Upper lobe of left lung (tissue), 6 donors: ENCODE measurements around the gene LYZL2. TPM values are rescaled to one million over a fixed set of nuclear protein-coding genes. Genes with fewer than 3 reads are reported as not detected.
A peak's percentile ranks its signal among the peaks of the same experiment; 100 is the strongest.
"Not testable (repeated sequence)": the region's sequence is repeated elsewhere in the genome, so short reads cannot be mapped to it uniquely, and the experiment has no call there.

ENCODE experiments used
- ATAC-seq, 2 donors: fragments of 200-7000 bp; cut with Tn5 transposase; one replicate each; pipeline ENCODE4 v1.9.1; 2022; ENCODE audit warnings: mild to moderate bottlenecking in 2 of 2, moderate library complexity in 2 of 2; ENCODE audit not compliant: low FRiP score in 2 of 2
- DNase-seq, 2 donors: peaks; one replicate each; pipeline ENCODE4 v3.0.0-alpha.2; 2019 to 2020
- H3K27ac ChIP-seq, 4 donors: fragments of 200-600 bp; sonication (generic); one replicate each; pipeline ENCODE4 v1.5.1; 2016 to 2019
- H3K27me3 ChIP-seq, 4 donors: fragments of 200-600 bp; sonication (generic); one replicate each; pipeline ENCODE4 v1.5.1; 2017 to 2019
- H3K36me3 ChIP-seq, 4 donors: fragments of 200-600 bp; sonication (generic); one replicate each; pipeline ENCODE4 v1.5.1; 2016 to 2019
- H3K4me1 ChIP-seq, 4 donors: fragments of 200-600 bp; sonication (generic); one replicate each; pipeline ENCODE4 v1.5.1; 2018 to 2019
- H3K4me3 ChIP-seq, 4 donors: fragments of 200-600 bp; sonication (generic); one replicate each; pipeline ENCODE4 v1.5.1; 2017 to 2019; ENCODE audit warnings: mild to moderate bottlenecking in 2 of 4, moderate library complexity in 1 of 4
- H3K9me3 ChIP-seq, 4 donors: fragments of 200-600 bp; sonication (generic); one replicate each; pipeline ENCODE4 v1.5.1; 2018 to 2019
- EP300 ChIP-seq, 4 donors: sonication (generic); formaldehyde crosslinking; IDR thresholded peaks; one replicate each; pipeline ENCODE4 v1.5.1; 2017; ENCODE audit warnings: antibody characterized with exemption in 4 of 4, control low read depth in 2 of 4
- POLR2A ChIP-seq, 4 donors: fragments of 450-650 bp; IDR thresholded peaks; one replicate each; pipeline ENCODE4 v1.5.1; 2016 to 2017; ENCODE audit warnings: antibody characterized with exemption in 4 of 4, mild to moderate bottlenecking in 2 of 4
- POLR2AphosphoS5 ChIP-seq, 2 donors: sonication (generic); formaldehyde crosslinking; IDR thresholded peaks; one replicate each; pipeline ENCODE4 v1.5.1; 2017; ENCODE audit warnings: antibody characterized with exemption in 2 of 2
- WGBS, 2 donors: methylation state at CpG; one replicate each; pipeline ENCODE4 v1.1.5; 2017 to 2018; 5-methylcytosine and 5-hydroxymethylcytosine counted together
- total RNA-seq, 6 donors: library from RNA; depleted of rRNA in 4 of 6; stranded (reverse); fragments of >200 nt in 4 of 6; gene quantifications; one replicate each; pipeline versions ENCODE4 v1.1.0 to v1.2.1, GENCODE V29; 2016 to 2021
- TF ChIP-seq, protein P1 (sequence below), 6 experiments: fragments of 450-650 bp in 4 of 6; fragments of 200-600 bp in 2 of 6; sonication (generic) in 2 of 6; IDR thresholded peaks; one replicate each; pipeline ENCODE4 v1.5.1; 2016 to 2019; ENCODE audit warnings: antibody characterized with exemption in 6 of 6
- donor health status: DM: no; HTN: no; CAD: no; lungs with moderate emphysema.
- donor health status: DM: no; HTN: yes; CAD: no; lungs with severe emphysema.

Gene LYZL2
- total RNA-seq, 6 donors from 2014 or later: not detected

GRCh38 chr10:30603589-30603988, 26.0 kb downstream of the LYZL2 start:
- ATAC-seq (no peak), DNase-seq (no peak)
- TF ChIP-seq POLR2AphosphoS5 (IDR thresholded peaks at IDR 0.05): no peak
- TF ChIP-seq EP300 (IDR thresholded peaks at IDR 0.05): no peak
- no peak for TF ChIP-seq POLR2A (IDR thresholded peaks at IDR 0.05)
- TF ChIP-seq, protein P1, sequence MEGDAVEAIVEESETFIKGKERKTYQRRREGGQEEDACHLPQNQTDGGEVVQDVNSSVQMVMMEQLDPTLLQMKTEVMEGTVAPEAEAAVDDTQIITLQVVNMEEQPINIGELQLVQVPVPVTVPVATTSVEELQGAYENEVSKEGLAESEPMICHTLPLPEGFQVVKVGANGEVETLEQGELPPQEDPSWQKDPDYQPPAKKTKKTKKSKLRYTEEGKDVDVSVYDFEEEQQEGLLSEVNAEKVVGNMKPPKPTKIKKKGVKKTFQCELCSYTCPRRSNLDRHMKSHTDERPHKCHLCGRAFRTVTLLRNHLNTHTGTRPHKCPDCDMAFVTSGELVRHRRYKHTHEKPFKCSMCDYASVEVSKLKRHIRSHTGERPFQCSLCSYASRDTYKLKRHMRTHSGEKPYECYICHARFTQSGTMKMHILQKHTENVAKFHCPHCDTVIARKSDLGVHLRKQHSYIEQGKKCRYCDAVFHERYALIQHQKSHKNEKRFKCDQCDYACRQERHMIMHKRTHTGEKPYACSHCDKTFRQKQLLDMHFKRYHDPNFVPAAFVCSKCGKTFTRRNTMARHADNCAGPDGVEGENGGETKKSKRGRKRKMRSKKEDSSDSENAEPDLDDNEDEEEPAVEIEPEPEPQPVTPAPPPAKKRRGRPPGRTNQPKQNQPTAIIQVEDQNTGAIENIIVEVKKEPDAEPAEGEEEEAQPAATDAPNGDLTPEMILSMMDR (IDR thresholded peaks at IDR 0.05): no peak
- Histone ChIP-seq H3K4me1 (peaks cover 8 to 12% (median 11%) of the 10 kb centered on the region in 4 donors), H3K27me3 (no peaks in the 10 kb centered on the region), H3K36me3 (no peaks in the 10 kb centered on the region), H3K9me3 (no peaks in the 10 kb centered on the region), H3K27ac (no peak overlapping the region), H3K4me3 (no peak overlapping the region)
- WGBS, 2 donors: 97 to 98% methylated on average over 3 of the region's 3 CpGs

DNA sequence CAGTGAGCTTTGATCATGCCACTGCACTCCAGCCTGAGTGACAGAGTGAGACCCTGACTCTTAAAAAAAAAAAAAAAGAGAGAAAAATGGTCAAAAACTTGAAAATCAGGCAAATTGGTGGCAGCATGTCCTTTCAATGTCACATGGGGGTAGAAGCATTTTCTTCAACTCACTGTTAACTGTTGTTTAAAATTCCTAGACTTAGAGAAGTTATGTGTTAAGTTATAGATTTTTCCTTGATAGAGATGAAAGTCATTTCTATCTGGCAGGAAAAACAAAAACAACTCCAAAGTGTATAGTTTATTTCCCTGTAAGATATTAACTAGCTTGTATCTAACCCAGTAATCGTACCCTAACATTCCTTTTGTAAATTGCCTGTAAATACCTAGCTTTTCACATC, 26.8 kb downstream of the LYZL2 start:
- ATAC-seq: no peak
- Histone ChIP-seq H3K27me3 (no peaks in the 10 kb centered on the region), H3K4me1 (peaks cover 8 to 12% (median 11%) of the 10 kb centered on the region in 4 donors), H3K9me3 (no peaks in the 10 kb centered on the region), H3K27ac (no peak overlapping the region), H3K4me3 (no peak overlapping the region), H3K36me3 (no peaks in the 10 kb centered on the region)
- no peak for TF ChIP-seq POLR2A (IDR thresholded peaks at IDR 0.05)
- TF ChIP-seq, protein P1 (IDR thresholded peaks at IDR 0.05): no peak
- 83 to 95% methylated on average over 1 of the region's 1 CpG for WGBS, 2 donors
- no peak for DNase-seq

DNA sequence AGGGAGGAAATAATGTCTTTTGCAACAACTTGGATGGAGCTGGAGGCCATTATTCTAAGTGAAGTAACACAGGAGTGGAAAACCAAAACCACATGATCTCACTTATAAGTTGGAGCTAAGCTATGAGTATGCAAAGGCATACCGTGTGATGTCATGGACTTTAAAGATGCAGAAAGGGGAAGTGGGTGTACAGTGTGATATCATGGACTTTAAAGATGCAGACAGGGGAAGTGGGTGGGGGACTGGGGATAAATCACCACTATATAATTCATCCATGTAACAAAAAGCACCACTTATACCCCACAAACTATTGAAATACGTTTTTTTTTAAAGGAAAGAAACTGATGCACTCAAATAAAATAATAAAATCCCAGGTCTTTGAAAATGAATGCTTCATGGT, 29.5 kb downstream of the LYZL2 start:
- DNase-seq (no peak), ATAC-seq (peak in 1 of 2 donors; percentile 61)
- H3K9me3 ChIP-seq: no peaks in the 10 kb centered on the region
- H3K4me3 ChIP-seq: no peak overlapping the region
- 62 to 70% methylated on average over 2 of the region's 2 CpGs for WGBS, 2 donors
- H3K27ac ChIP-seq: no peak overlapping the region
- no peaks in the 10 kb centered on the region for H3K27me3 ChIP-seq
- H3K4me1 ChIP-seq: peaks cover 0 to 5% (median under 1%) of the 10 kb centered on the region in 4 donors
- H3K36me3 ChIP-seq: no peaks in the 10 kb centered on the region
- TF ChIP-seq POLR2AphosphoS5 (IDR thresholded peaks at IDR 0.05) (no peak), POLR2A (IDR thresholded peaks at IDR 0.05) (no peak), EP300 (IDR thresholded peaks at IDR 0.05) (no peak)
- TF ChIP-seq, protein P1 (IDR thresholded peaks at IDR 0.05): no peak

- DNase-seq (no peak), ATAC-seq (no peak)
- Histone ChIP-seq H3K9me3 (no peaks in the 10 kb centered on the region), H3K27me3 (no peaks in the 10 kb centered on the region), H3K4me1 (no peaks in the 10 kb centered on the region), H3K27ac (no peak overlapping the region), H3K36me3 (no peaks in the 10 kb centered on the region), H3K4me3 (no peak overlapping the region)
- TF ChIP-seq POLR2A (IDR thresholded peaks at IDR 0.05) (no peak), POLR2AphosphoS5 (IDR thresholded peaks at IDR 0.05) (no peak), EP300 (IDR thresholded peaks at IDR 0.05) (no peak)
- TF ChIP-seq, protein P1 (IDR thresholded peaks at IDR 0.05): no peak
- 93 to 95% methylated on average over 8 of the region's 8 CpGs for WGBS, 2 donors
Observed at GRCh38 chr10:30598105-30598776, 31.3 kb downstream of the LYZL2 start.

DNA sequence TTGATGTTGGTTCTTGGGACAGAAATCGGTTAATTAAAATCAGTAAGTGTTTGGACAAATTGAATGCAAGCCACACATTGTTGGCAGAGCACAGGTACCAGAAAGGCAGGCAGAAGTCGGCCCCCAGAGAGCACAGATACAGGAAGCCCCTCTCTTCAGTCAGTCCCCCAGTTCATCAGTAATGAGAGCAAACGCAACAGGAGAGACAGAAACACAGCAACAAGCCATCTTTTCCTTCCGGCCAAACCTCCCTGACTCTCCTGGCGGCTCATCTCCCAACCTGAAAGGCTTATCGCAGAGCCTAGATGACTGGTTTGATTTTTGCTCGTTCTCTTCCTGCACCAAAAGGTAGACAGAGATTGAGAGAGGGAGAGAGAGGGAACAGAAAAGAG, 32.1 kb downstream of the LYZL2 start:
- not testable (repeated sequence) for H3K4me3 ChIP-seq, H3K9me3 ChIP-seq, H3K4me1 ChIP-seq, DNase-seq, H3K36me3 ChIP-seq, H3K27ac ChIP-seq, H3K27me3 ChIP-seq, ATAC-seq
- WGBS, 2 donors: 81 to 91% methylated on average over 7 of the region's 7 CpGs

DNA sequence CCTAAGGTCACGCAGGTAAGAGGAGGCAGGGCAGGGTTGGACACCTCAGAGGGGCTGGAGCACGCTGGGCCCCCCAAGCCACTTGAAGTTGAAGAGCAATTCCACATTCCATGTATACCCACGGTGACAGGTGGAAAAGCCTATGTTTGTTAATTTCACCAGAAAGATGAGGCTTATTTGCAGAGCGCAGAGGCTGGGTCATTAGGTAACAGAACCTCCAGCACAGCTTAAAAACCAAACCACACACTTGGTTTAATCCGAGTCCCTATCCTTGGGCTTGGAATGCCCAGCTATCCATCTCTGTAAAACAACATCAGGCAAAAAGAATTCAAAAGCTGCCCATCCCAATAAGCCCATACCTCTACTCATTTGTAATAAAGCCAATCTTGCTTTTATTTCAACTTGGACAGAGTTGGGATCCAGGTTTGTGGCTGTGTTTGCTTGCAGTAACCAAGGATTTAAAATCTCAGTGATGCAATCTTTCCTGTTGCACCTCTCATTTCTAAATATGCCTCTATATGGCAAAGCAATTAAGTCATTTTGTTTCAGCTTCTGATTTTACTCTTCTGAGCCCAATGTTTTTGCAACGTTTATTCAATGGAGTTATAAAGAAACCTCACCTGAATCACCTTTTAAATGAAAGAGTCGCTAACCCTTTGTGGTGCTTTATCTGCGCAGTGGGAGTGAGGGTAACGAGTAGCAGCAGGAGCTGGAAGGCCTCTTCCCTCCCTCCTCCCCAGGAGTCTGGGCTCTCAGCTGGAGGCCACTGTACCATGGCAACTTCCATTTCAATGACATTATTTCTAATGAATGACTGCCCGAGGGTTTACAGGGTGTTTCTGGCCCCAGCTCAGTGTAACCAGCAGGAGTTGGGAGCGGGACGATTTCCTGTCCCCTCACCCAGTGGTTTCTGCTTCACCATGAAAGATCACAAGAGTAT, 32.8 kb downstream of the LYZL2 start:
- 66 to 74% methylated on average over 12 of the region's 12 CpGs for WGBS, 2 donors
- not testable (repeated sequence) for H3K4me3 ChIP-seq, DNase-seq, H3K27ac ChIP-seq, H3K4me1 ChIP-seq, H3K36me3 ChIP-seq, H3K9me3 ChIP-seq, ATAC-seq, H3K27me3 ChIP-seq
